GM12875 (cell line): Measurements from ENCODE around the gene ATG4A.

ENCODE experiments used
- H3K4me3 ChIP-seq: one replicate; pipeline ENCODE4 v1.5.1; 2011; ENCODE audit warnings: low read depth, low read length, control low read depth
- CTCF ChIP-seq: IDR thresholded peaks from 2 replicates; pipeline ENCODE4 v1.5.1; 2011; ENCODE audit warnings: low read depth, mild to moderate bottlenecking, control low read depth, inconsistent platforms, low read length, moderate library complexity, borderline replicate concordance; ENCODE audit not compliant: insufficient read depth

Gene ATG4A

GRCh38 chrX:108091264-108091877 is at the start of gene ATG4A, which contains the start of gene PSMD10:
TSS of gene ATG4A (plus strand) at chrX:108091778. CDS start at chrX:108091827, 49 bp downstream.
TSS of gene PSMD10 (minus strand) at chrX:108091542. CDS start at chrX:108091520, 22 bp downstream.
- H3K4me3 ChIP-seq: peak within 1 kb of the TSS; percentile 73
- TF ChIP-seq CTCF: no peak

- H3K4me3 ChIP-seq: no peak within 1 kb of the TSS
- TF ChIP-seq CTCF: no peak
Measured at GRCh38 chrX:108044554-108045256, 46.9 kb upstream of the ATG4A start, which contains the start of gene VSIG1. TSS of gene VSIG1 (plus strand) at chrX:108045065. CDS start at chrX:108045131, 66 bp downstream.

GRCh38 chrX:108049649-108050048 is 41.9 kb upstream of the ATG4A start:
- no peak overlapping the region for H3K4me3 ChIP-seq
- TF ChIP-seq CTCF: no peak

- TF ChIP-seq CTCF: no peak
Measured at GRCh38 chrX:108053218-108053617, 38.4 kb upstream of the ATG4A start.

GRCh38 chrX:108055546-108055945 is 36.0 kb upstream of the ATG4A start:
- TF ChIP-seq CTCF: no peak

More at GRCh38 chrX:108053218-108053617, 38.4 kb upstream of the ATG4A start:
- no peak overlapping the region for H3K4me3 ChIP-seq

GRCh38 chrX:108059801-108060200 is 31.8 kb upstream of the ATG4A start:
- no peak overlapping the region for H3K4me3 ChIP-seq
- no peak for TF ChIP-seq CTCF

More at GRCh38 chrX:108055546-108055945, 36.0 kb upstream of the ATG4A start:
- H3K4me3 ChIP-seq: no peak overlapping the region
